SU-DHL-6 (cell line): Measurements from ENCODE around the gene DGLUCY.
"Not testable (repeated sequence)": the region's sequence is repeated elsewhere in the genome, so short reads cannot be mapped to it uniquely, and the experiment has no call there.

Source experiments
- H2AFZ ChIP-seq: fragments of 200-600 bp; sonication (generic); 2 replicates; pipeline ENCODE4 v1.6.1; 2014; ENCODE audit warnings: low read depth, mild to moderate bottlenecking, moderate library complexity, mixed read lengths, antibody characterized with exemption, low read length; ENCODE audit not compliant: severe bottlenecking
- H3F3A ChIP-seq: fragments of 200-600 bp; shearing (Covaris generic); 2 replicates; pipeline ENCODE4 v1.6.0; 2016; ENCODE audit warnings: antibody characterized with exemption, mild to moderate bottlenecking; ENCODE audit not compliant: insufficient read depth
- H3K27ac ChIP-seq: fragments of 200-600 bp; sonication (generic); 2 replicates; pipeline ENCODE4 v1.5.1; 2016; ENCODE audit warnings: low read depth, mild to moderate bottlenecking, low read length, moderate library complexity, mixed read lengths
- H3K27me3 ChIP-seq: fragments of 200-600 bp; sonication (generic), shearing (Covaris generic); 2 replicates; pipeline ENCODE4 v1.6.0; 2014; ENCODE audit warnings: mild to moderate bottlenecking, low read length
- H3K36me3 ChIP-seq: fragments of 200-600 bp; sonication (generic); 2 replicates; pipeline ENCODE4 v1.6.1; 2014; ENCODE audit warnings: mild to moderate bottlenecking, low read length, mixed read lengths
- H3K4me2 ChIP-seq: fragments of 300-600, 200-600 bp; shearing (Covaris generic), sonication (generic); 2 replicates; pipeline ENCODE4 v1.6.0; 2014; ENCODE audit warnings: low read length, low read depth, mild to moderate bottlenecking; ENCODE audit not compliant: poor library complexity, severe bottlenecking
- H3K4me3 ChIP-seq: fragments of 200-600 bp; sonication (generic); 2 replicates; pipeline ENCODE4 v1.5.1; 2014; ENCODE audit warnings: antibody characterized with exemption, low read length, mild to moderate bottlenecking, mixed read lengths; ENCODE audit not compliant: insufficient read depth, poor library complexity, severe bottlenecking
- H3K79me2 ChIP-seq: fragments of 200-600 bp; sonication (generic); 2 replicates; pipeline ENCODE4 v1.6.1; 2014; ENCODE audit warnings: mild to moderate bottlenecking, low read length, moderate library complexity; ENCODE audit not compliant: insufficient read depth
- H3K9ac ChIP-seq: fragments of 200-600 bp; sonication (generic); 2 replicates; pipeline ENCODE4 v1.7.0; 2014; ENCODE audit warnings: mild to moderate bottlenecking, low read length
- H3K9me2 ChIP-seq: fragments of 200-600 bp; sonication (generic); replicated peaks from 2 replicates; pipeline ENCODE4 v1.6.1; 2014; ENCODE audit warnings: low read length; ENCODE audit not compliant: insufficient read depth
- H3K9me3 ChIP-seq: fragments of 200-600 bp; sonication (generic); 2 replicates; pipeline ENCODE4 v1.6.1; 2014; ENCODE audit warnings: low read length, mixed read lengths; ENCODE audit not compliant: insufficient read depth
- H4K20me1 ChIP-seq: fragments of 200-600 bp; sonication (generic); 2 replicates; pipeline ENCODE4 v1.6.1; 2014; ENCODE audit warnings: low read depth, mild to moderate bottlenecking, antibody characterized with exemption, low read length, moderate library complexity, mixed read lengths
- EZH2phosphoT487 ChIP-seq: fragments of 200-600 bp; sonication (generic), shearing (Covaris generic); conservative IDR thresholded peaks from 2 replicates; pipeline ENCODE4 v1.6.1; 2018; ENCODE audit warnings: mild to moderate bottlenecking, antibody characterized with exemption, low read length, moderate library complexity, mixed read lengths
- TF ChIP-seq, protein P1 (sequence below): fragments of 200-600 bp; sonication (generic); IDR thresholded peaks from one replicate; pipeline ENCODE4 v1.5.1; 2017; ENCODE audit warnings: antibody characterized with exemption, mild to moderate bottlenecking, low read length, moderate library complexity; ENCODE audit not compliant: insufficient read depth, poor library complexity, severe bottlenecking

The DGLUCY gene

DNA sequence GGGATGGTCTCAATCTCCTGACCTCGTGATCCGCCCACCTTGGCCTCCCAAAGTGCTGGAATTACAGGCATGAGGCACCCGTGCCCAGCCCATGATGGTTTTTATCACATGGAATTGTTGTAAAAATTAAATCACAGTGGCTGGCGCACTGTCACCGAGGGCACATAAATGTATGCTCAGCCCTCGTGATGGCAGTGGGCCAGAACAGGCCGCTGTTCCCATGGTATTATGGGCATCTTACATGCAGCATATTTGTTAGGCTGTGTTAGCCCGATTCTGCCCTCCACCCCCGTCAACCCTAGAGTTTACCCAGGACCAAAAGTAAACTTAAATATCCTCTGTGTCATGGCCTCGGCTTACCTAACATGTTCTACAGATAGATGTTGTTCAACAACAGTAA lies 82.0 kb downstream of the DGLUCY start:
- Histone ChIP-seq H3K4me3 (no peak overlapping the region), H3K27ac (no peak overlapping the region), H3K79me2 (no peaks in the 10 kb centered on the region), H3K9me2 (no peaks in the 10 kb centered on the region), H3K9ac (no peak overlapping the region), H3K4me2 (no peak overlapping the region), H3K9me3 (no peaks in the 10 kb centered on the region), H3K27me3 (no peaks in the 10 kb centered on the region), H3K36me3 (no peaks in the 10 kb centered on the region), H4K20me1 (no peaks in the 10 kb centered on the region), H2AFZ (no peak overlapping the region), H3F3A (no peaks in the 10 kb centered on the region)
- no peak for TF ChIP-seq EZH2phosphoT487
- TF ChIP-seq, protein P1, sequence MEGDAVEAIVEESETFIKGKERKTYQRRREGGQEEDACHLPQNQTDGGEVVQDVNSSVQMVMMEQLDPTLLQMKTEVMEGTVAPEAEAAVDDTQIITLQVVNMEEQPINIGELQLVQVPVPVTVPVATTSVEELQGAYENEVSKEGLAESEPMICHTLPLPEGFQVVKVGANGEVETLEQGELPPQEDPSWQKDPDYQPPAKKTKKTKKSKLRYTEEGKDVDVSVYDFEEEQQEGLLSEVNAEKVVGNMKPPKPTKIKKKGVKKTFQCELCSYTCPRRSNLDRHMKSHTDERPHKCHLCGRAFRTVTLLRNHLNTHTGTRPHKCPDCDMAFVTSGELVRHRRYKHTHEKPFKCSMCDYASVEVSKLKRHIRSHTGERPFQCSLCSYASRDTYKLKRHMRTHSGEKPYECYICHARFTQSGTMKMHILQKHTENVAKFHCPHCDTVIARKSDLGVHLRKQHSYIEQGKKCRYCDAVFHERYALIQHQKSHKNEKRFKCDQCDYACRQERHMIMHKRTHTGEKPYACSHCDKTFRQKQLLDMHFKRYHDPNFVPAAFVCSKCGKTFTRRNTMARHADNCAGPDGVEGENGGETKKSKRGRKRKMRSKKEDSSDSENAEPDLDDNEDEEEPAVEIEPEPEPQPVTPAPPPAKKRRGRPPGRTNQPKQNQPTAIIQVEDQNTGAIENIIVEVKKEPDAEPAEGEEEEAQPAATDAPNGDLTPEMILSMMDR: no peak

DNA sequence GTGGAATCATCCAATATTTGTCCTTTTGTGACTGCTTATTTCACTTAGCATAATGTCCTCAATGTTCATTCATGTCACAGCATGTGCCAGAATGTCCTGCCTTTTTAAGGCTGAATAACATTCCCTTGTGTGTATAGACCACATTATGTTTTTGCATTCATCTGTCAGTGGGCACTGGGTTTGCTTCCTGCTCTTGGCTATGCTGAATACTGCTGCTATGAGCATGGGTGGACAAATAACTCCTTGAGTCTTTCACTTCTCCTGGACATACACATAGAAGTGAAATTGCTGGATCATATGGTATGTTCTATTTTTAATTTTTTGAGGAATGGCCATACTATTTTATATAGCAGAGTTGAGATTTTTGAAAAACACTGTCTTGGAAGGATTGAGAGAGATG lies 83.8 kb downstream of the DGLUCY start:
- H3K9me3 ChIP-seq: no peaks in the 10 kb centered on the region
- no peaks in the 10 kb centered on the region for H3K9me2 ChIP-seq
- H4K20me1 ChIP-seq: no peaks in the 10 kb centered on the region
- H3K36me3 ChIP-seq: no peaks in the 10 kb centered on the region
- H3K9ac ChIP-seq: no peak overlapping the region
- H3K27ac ChIP-seq: no peak overlapping the region
- H3F3A ChIP-seq: no peaks in the 10 kb centered on the region
- no peaks in the 10 kb centered on the region for H3K79me2 ChIP-seq
- H2AFZ ChIP-seq: no peak overlapping the region
- H3K4me2 ChIP-seq: no peak overlapping the region
- no peaks in the 10 kb centered on the region for H3K27me3 ChIP-seq
- H3K4me3 ChIP-seq: no peak overlapping the region
- TF ChIP-seq EZH2phosphoT487: no peak
- TF ChIP-seq, protein P1: no peak

DNA sequence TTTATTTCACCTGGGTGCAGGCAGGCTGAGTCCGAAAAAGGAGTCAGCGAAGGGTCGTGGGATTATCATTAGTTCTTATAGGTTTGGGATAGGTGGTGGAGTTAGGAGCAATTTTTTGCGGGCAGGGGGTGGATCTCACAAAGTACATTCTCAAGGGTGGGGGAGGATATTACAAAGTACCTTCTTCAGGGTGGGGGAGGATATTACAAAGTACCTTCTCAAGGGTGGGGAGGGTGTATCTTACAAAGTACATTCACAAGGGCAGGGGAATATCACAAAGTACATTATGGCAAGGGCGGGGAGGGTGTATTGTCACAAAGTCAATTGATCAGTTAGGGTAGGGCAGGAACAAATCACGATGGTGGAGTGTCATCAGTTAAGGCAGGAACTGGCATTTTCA lies 86.9 kb downstream of the DGLUCY start:
- not testable (repeated sequence) for H3K4me2 ChIP-seq, H3K36me3 ChIP-seq, H3K27me3 ChIP-seq, H4K20me1 ChIP-seq, H3K27ac ChIP-seq, H3F3A ChIP-seq, H3K79me2 ChIP-seq, H2AFZ ChIP-seq, H3K4me3 ChIP-seq, H3K9ac ChIP-seq, H3K9me2 ChIP-seq, H3K9me3 ChIP-seq

DNA sequence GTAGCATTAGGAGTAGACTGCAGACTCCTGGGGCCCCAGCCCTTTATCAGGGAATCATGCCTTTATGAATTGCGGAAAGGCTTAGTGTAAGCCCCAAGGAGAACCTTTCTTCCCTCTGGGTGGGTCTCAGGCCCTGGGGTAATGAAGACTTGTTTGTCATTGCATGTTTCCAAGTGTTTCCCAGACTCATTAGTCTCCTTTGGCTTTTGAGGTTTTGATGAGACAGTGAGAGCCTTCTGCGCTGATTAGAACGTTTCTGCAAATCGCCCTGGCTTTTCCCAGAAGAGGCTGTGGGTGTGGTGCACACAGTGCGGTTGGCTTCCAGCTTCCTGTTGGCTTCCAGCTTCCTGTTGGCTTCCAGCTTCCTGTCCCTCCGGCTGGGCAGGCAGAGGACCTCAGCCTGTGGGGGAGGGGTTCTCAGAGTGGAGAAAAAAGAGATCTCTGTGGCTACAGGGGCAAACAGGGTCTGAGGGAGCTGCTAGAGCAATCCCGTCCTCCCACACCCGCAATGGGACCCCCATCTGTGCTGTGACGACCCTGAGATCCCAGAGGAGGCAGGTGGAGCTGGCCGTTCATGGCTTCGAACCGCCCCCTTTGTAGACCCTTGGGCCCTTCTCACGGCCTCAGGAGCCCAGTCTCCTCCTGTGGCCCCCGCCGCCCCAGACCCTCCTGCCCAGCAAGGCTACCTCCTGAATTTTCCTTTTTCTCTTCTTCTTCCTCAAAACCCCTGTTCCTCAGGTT lies 88.5 kb downstream of the DGLUCY start:
- no peaks in the 10 kb centered on the region for H4K20me1 ChIP-seq
- H3K79me2 ChIP-seq: no peaks in the 10 kb centered on the region
- H3K9me3 ChIP-seq: no peaks in the 10 kb centered on the region
- H3K27ac ChIP-seq: no peak overlapping the region
- no peak overlapping the region for H3K9ac ChIP-seq
- H3K9me2 ChIP-seq: no peaks in the 10 kb centered on the region
- H3K4me3 ChIP-seq: no peak overlapping the region
- H2AFZ ChIP-seq: no peak overlapping the region
- no peaks in the 10 kb centered on the region for H3F3A ChIP-seq
- H3K36me3 ChIP-seq: peaks cover 3% of the 10 kb centered on the region
- H3K27me3 ChIP-seq: no peaks in the 10 kb centered on the region
- no peak overlapping the region for H3K4me2 ChIP-seq
- TF ChIP-seq, protein P1: no peak
- TF ChIP-seq EZH2phosphoT487: no peak
